8988T (cell line): ENCODE data around the gene COL28A1.

Source experiments
- DNase-seq: peaks from one replicate; pipeline ENCODE4 v3.0.0; 2011

Gene COL28A1

GRCh38 chr7:7323352-7323751, 212.3 kb downstream of the COL28A1 start:
- no peak for DNase-seq

- no peak for DNase-seq
These were observed 214.0 kb downstream of the COL28A1 start for GRCh38 chr7:7321681-7322080.

GRCh38 chr7:7318601-7319000, 217.1 kb downstream of the COL28A1 start:
- no peak for DNase-seq

- DNase-seq = no peak
These were observed 217.8 kb downstream of the COL28A1 start for GRCh38 chr7:7317850-7318249.

- DNase-seq = no peak
These were observed 219.8 kb downstream of the COL28A1 start for GRCh38 chr7:7315851-7316250.

- no peak for DNase-seq
These were observed 223.3 kb downstream of the COL28A1 start for GRCh38 chr7:7312323-7312722.

DNA sequence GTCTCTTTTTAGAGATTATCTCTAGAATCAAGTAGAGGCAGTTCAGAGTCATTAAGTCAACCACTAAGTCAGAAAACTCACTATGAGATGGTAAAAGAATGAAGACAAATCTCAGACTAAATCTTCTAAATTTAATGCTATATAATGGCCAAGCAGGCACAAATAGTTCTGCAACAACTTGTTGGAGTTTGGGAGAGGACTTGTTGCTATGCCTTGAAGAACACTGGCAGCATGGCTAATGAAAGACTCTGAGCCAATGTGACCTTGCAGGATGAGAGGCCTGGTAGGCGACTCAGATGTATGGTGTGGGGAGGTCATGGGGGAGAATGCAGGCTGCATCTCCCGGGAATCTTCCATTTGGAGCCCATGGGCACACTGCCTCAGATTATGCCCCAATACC, 224.7 kb downstream of the COL28A1 start:
- no peak for DNase-seq

DNA sequence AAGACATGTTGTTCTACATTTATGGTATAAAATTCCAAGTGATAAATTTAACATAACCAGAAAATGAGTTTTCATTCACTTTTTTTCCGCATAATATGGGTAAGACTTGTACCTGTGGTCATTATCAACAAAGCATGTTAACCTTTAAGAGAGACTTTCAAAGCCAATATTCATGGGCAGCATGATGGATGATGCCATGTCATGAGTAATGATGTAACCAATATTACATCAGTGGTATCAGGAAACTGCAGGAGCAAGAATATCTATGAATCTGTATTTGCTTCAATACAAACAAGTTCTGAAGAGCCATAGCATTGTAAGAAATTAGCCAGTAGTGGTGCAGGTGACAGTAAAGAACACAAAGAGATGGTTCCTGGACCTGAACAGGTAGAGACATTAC, 226.5 kb downstream of the COL28A1 start:
- no peak for DNase-seq
